ENCODE measurements around the gene MTUS2.

DNA sequence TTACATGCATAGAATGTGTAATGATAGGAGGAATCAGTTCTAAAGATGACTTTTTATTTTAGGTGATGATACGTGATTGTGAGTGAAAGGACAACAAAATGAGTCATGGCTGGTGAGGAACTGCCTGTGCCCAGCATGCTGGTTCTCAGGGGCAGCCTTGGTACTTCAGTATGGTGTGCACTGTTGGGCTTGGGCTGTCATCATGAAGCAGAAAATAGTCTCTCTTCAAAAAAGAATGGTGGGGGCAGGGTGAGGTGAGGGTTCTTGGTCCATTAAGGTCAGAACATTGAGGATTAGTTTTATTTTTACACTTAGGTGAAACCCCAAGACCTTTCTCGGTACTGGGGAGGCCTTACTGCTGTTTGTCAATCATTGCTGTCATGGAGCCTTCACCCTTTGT is 309.5 kb downstream of the MTUS2 start:
- TF ChIP-seq SUZ12 (IDR thresholded peaks at IDR 0.05), result no peak
- TF ChIP-seq BHLHE40 (IDR thresholded peaks at IDR 0.05; ENCODE audit: borderline replicate concordance), result no peak
- TF ChIP-seq FOXM1 (IDR thresholded peaks at IDR 0.05; ENCODE audit: borderline replicate concordance), result no peak
- TF ChIP-seq ARNT (IDR thresholded peaks at IDR 0.05), result no peak
- no peak for TF ChIP-seq SP1 (IDR thresholded peaks at IDR 0.05)
- no peak for TF ChIP-seq ELF4 (IDR thresholded peaks at IDR 0.05)
- TF ChIP-seq HDGF (IDR thresholded peaks at IDR 0.05; ENCODE audit: borderline replicate concordance), result no peak
- no peak for TF ChIP-seq TARDBP (IDR thresholded peaks at IDR 0.05)
- TF ChIP-seq FOXA1 (IDR thresholded peaks at IDR 0.05), result no peak
- TF ChIP-seq LEF1 (IDR thresholded peaks at IDR 0.05; ENCODE audit: borderline replicate concordance), result no peak
- TF ChIP-seq FOXK2 (IDR thresholded peaks at IDR 0.05), result no peak

Data from HEK293T (cell line).